IPS-18c (cell line): ENCODE data around the gene MAP2.
A peak's percentile ranks its signal among the peaks of the same experiment; 100 is the strongest.

Experiments
- H3K4me3 ChIP-seq: 2 replicates; pipeline ENCODE4 v1.7.0; 2013; ENCODE audit warnings: low read depth, mild to moderate bottlenecking, low read length, moderate library complexity; ENCODE audit not compliant: insufficient read depth
- H3K9me3 ChIP-seq: one replicate; pipeline ENCODE4 v1.6.1; 2013; ENCODE audit warnings: mild to moderate bottlenecking, low read length, moderate library complexity; ENCODE audit not compliant: control insufficient read depth, insufficient read depth

Gene MAP2

GRCh38 chr2:209423562-209424198 lies at the start of gene MAP2:
Gene MAP2, plus strand, starts transcription at chr2:209424047. Its CDS starts 229,124 bp downstream, at chr2:209653171.
- H3K4me3 ChIP-seq: peak within 1 kb of the TSS; percentile 47

GRCh38 chr2:209376686-209377085 lies 47.2 kb upstream of the MAP2 start:
- Histone ChIP-seq H3K4me3 (no peak overlapping the region), H3K9me3 (peaks cover 2% of the 10 kb centered on the region)

More at GRCh38 chr2:209423562-209424198, at the start of gene MAP2:
- no peaks in the 10 kb centered on the region for H3K9me3 ChIP-seq

- Histone ChIP-seq H3K4me3 (no peak overlapping the region), H3K9me3 (no peaks in the 10 kb centered on the region)
Measured at GRCh38 chr2:209380293-209380692, 43.6 kb upstream of the MAP2 start.

GRCh38 chr2:209381091-209381490 lies 42.8 kb upstream of the MAP2 start:
- H3K4me3 ChIP-seq: no peak overlapping the region

GRCh38 chr2:209382775-209383174 lies 41.1 kb upstream of the MAP2 start:
- no peak overlapping the region for H3K4me3 ChIP-seq
- no peaks in the 10 kb centered on the region for H3K9me3 ChIP-seq

More at GRCh38 chr2:209381091-209381490, 42.8 kb upstream of the MAP2 start:
- no peaks in the 10 kb centered on the region for H3K9me3 ChIP-seq

GRCh38 chr2:209383212-209383611 lies 40.6 kb upstream of the MAP2 start:
- H3K4me3 ChIP-seq: no peak overlapping the region
- H3K9me3 ChIP-seq: no peaks in the 10 kb centered on the region

- no peak overlapping the region for H3K4me3 ChIP-seq
- H3K9me3 ChIP-seq: no peaks in the 10 kb centered on the region
Measured at GRCh38 chr2:209387389-209387788, 36.5 kb upstream of the MAP2 start.

- no peaks in the 10 kb centered on the region for H3K9me3 ChIP-seq
- no peak overlapping the region for H3K4me3 ChIP-seq
Measured at GRCh38 chr2:209388446-209389037, 35.3 kb upstream of the MAP2 start.

GRCh38 chr2:209389171-209389618 lies 34.7 kb upstream of the MAP2 start:
- H3K9me3 ChIP-seq: no peaks in the 10 kb centered on the region
- H3K4me3 ChIP-seq: no peak overlapping the region

GRCh38 chr2:209390839-209391238 lies 33.0 kb upstream of the MAP2 start:
- Histone ChIP-seq H3K4me3 (no peak overlapping the region), H3K9me3 (no peaks in the 10 kb centered on the region)

GRCh38 chr2:209391776-209392401 lies 32.0 kb upstream of the MAP2 start:
- H3K9me3 ChIP-seq: no peaks in the 10 kb centered on the region
- no peak overlapping the region for H3K4me3 ChIP-seq

- H3K9me3 ChIP-seq: no peaks in the 10 kb centered on the region
- H3K4me3 ChIP-seq: no peak overlapping the region
Measured at GRCh38 chr2:209395229-209395628, 28.6 kb upstream of the MAP2 start.

- Histone ChIP-seq H3K9me3 (no peaks in the 10 kb centered on the region), H3K4me3 (no peak overlapping the region)
Measured at GRCh38 chr2:209395652-209396051, 28.2 kb upstream of the MAP2 start.

- no peak overlapping the region for H3K4me3 ChIP-seq
- no peaks in the 10 kb centered on the region for H3K9me3 ChIP-seq
Measured at GRCh38 chr2:209398463-209398862, 25.4 kb upstream of the MAP2 start.

GRCh38 chr2:209401788-209402187 lies 22.1 kb upstream of the MAP2 start:
- Histone ChIP-seq H3K9me3 (no peaks in the 10 kb centered on the region), H3K4me3 (no peak overlapping the region)

GRCh38 chr2:209411296-209411695 lies 12.6 kb upstream of the MAP2 start:
- no peak overlapping the region for H3K4me3 ChIP-seq
- H3K9me3 ChIP-seq: no peaks in the 10 kb centered on the region

GRCh38 chr2:209411718-209412117 lies 12.1 kb upstream of the MAP2 start:
- Histone ChIP-seq H3K9me3 (no peaks in the 10 kb centered on the region), H3K4me3 (no peak overlapping the region)

- H3K9me3 ChIP-seq: no peaks in the 10 kb centered on the region
- H3K4me3 ChIP-seq: no peak overlapping the region
Measured at GRCh38 chr2:209413311-209414014, 10.4 kb upstream of the MAP2 start.
